A673 (cell line): ENCODE data around the gene MCRS1.

ENCODE experiments used
- CTCF ChIP-seq: fragments of 300-800, 200-600 bp; sonication (generic); conservative IDR thresholded peaks from 2 replicates; pipeline ENCODE4 v1.5.1; 2017; ENCODE audit warnings: low read depth, mild to moderate bottlenecking, antibody characterized with exemption, low read length, moderate library complexity, mixed read lengths
- EZH2 ChIP-seq: fragments of 200-600 bp; sonication (generic); IDR thresholded peaks from 2 replicates; pipeline ENCODE4 v1.6.1; 2017; ENCODE audit warnings: borderline replicate concordance, low read depth, mild to moderate bottlenecking, mixed read lengths, antibody characterized with exemption, low read length; ENCODE audit not compliant: poor library complexity, severe bottlenecking

GRCh38 chr12:49567302-49567610 lies 686 bp downstream of the MCRS1 start:
- TF ChIP-seq CTCF: no peak
- TF ChIP-seq EZH2: no peak
